LNCAP (cell line): Measurements from ENCODE around the gene DIPK1A.

Experiments used
- CTCF ChIP-seq: fragments of 450-650 bp; IDR thresholded peaks from 2 replicates; pipeline ENCODE4 v1.5.1; 2017; ENCODE audit warnings: mild to moderate bottlenecking

The DIPK1A gene

GRCh38 chr1:93000751-93001175 is 39.5 kb upstream of the DIPK1A start:
- TF ChIP-seq CTCF, result no peak

DNA sequence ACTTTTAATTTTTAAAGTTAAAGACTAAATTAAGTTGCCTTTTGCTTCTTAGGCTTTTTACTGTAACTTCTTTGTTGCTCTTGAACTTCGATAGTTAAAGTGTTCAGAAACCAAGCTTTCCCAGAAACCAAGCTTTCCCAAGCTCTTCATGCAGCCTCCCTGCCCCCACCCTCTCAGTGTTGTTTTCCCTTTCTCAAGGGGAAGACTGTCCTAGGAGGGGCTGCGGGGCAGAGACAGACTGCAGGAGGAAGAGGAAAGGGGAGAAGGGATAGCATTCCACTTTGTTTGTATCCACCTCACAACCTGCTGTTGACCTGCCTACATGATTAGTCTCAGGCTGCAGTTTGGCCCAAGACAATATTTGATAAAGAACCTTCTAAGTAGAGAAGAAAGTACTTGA is 39.0 kb upstream of the DIPK1A start:
- TF ChIP-seq CTCF, result no peak

GRCh38 chr1:92998821-92999220 is 37.6 kb upstream of the DIPK1A start:
- no peak for TF ChIP-seq CTCF

GRCh38 chr1:92995441-92996430 is 34.5 kb upstream of the DIPK1A start:
- no peak for TF ChIP-seq CTCF

- peak; percentile 84 for TF ChIP-seq CTCF
Measured at GRCh38 chr1:92994105-92994712, 32.9 kb upstream of the DIPK1A start.

DNA sequence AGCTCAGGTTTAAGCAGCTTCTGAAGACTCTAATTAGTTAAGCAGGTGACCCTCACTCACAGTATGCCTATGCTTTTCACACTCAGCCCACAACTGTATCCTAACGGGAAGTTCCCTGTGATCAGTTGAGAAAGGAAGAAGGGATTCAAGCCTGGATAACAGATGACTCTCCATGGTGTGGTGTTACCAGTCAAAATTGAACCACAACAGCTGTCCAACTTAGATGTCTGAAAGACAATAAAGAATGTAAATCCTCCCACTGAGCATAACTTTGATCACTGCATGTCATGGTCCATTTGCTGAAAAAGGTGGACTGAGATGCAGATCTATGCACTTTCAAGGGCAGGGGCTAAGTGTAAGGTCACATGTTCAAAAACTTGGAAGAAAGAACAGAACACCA is 32.3 kb upstream of the DIPK1A start:
- no peak for TF ChIP-seq CTCF

DNA sequence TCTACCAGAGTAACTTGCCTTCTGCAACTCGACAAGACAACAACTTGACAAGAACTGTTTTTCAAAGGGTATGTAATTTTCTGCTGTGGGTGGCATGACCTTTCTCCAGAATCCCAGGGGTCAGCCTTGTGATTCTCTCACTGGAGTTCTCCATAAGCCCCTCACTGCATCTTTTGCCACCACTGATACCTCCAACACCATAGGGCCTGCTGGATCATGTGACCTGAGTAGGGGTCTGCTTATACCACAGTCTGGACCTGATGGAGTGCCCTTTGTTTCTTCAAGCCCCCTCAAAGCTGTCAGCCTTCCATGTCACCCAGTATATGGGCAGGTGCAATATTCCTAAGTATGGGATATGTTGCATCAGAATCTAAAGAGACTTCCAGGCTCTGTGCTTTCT is 31.6 kb upstream of the DIPK1A start:
- no peak for TF ChIP-seq CTCF
